Fibroblast of skin of left biceps (primary cell): Measurements from ENCODE around the gene GRM5.
"Not testable (repeated sequence)": the region's sequence is repeated elsewhere in the genome, so short reads cannot be mapped to it uniquely, and the experiment has no call there.

Experiments used
- DNase-seq, 2 experiments: peaks; one replicate each; pipeline ENCODE4 v3.0.0-alpha.2; 2013; ENCODE audit warnings: low read depth in 2 of 2

The GRM5 gene

GRCh38 chr11:88543902-88544655, 521.7 kb downstream of the GRM5 start:
- peak; percentile 84 to 87 for DNase-seq

- no peak for DNase-seq
These were observed 524.8 kb downstream of the GRM5 start for GRCh38 chr11:88541006-88541405.

GRCh38 chr11:88538098-88538497, 527.7 kb downstream of the GRM5 start:
- no peak for DNase-seq

GRCh38 chr11:88537613-88538012, 528.2 kb downstream of the GRM5 start:
- no peak for DNase-seq

- no peak for DNase-seq
These were observed 529.0 kb downstream of the GRM5 start for GRCh38 chr11:88536616-88537265.

- DNase-seq = peak; percentile 75 to 76
These were observed 529.8 kb downstream of the GRM5 start for GRCh38 chr11:88535916-88536547.

GRCh38 chr11:88535266-88535665, 530.5 kb downstream of the GRM5 start:
- no peak for DNase-seq

- DNase-seq = not testable (repeated sequence)
These were observed 531.1 kb downstream of the GRM5 start for GRCh38 chr11:88534706-88535105.

GRCh38 chr11:88534185-88534584, 531.6 kb downstream of the GRM5 start:
- DNase-seq = no peak

- no peak for DNase-seq
These were observed 532.8 kb downstream of the GRM5 start for GRCh38 chr11:88533001-88533400.

- DNase-seq = no peak
These were observed 534.0 kb downstream of the GRM5 start for GRCh38 chr11:88531831-88532230.

GRCh38 chr11:88529426-88529825, 536.4 kb downstream of the GRM5 start:
- no peak for DNase-seq

GRCh38 chr11:88523386-88524071, 542.3 kb downstream of the GRM5 start:
- DNase-seq = no peak

- DNase-seq = no peak
These were observed 543.0 kb downstream of the GRM5 start for GRCh38 chr11:88522624-88523385.

- no peak for DNase-seq
These were observed 544.0 kb downstream of the GRM5 start for GRCh38 chr11:88521799-88522201.

GRCh38 chr11:88521399-88521798, 544.4 kb downstream of the GRM5 start:
- no peak for DNase-seq

GRCh38 chr11:88520391-88520790, 545.4 kb downstream of the GRM5 start:
- DNase-seq = no peak

GRCh38 chr11:88515002-88515401, 550.8 kb downstream of the GRM5 start:
- DNase-seq = no peak

- DNase-seq = no peak
These were observed 554.8 kb downstream of the GRM5 start for GRCh38 chr11:88511006-88511405.

GRCh38 chr11:88508759-88509581, 556.8 kb downstream of the GRM5 start:
- no peak for DNase-seq

GRCh38 chr11:88508418-88508758, 557.4 kb downstream of the GRM5 start:
- DNase-seq = no peak
